ENCODE data around the gene AR.

DNA sequence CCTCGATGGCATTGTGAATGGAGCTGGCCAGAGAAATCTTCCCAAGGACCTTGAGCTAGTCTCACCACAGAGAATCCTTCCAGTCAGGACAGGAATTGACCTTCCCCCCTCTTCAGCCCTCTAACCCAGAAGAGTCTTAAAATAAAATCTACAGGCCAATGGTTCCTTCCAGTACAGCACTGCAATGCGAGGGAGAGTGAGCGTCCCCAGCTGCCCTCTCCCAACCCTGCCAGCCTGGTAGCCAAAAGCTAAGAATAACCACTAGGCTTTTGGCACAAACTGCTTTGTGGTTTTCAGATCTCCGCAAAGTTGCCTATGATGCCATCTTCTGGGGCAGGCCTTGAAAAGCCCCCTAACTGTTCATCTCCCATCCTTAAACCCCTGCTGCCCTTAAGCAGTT lies 175.1 kb downstream of the AR start:
- TF ChIP-seq POLR2A (IDR thresholded peaks at IDR 0.05): no peak
- TF ChIP-seq, protein P1, sequence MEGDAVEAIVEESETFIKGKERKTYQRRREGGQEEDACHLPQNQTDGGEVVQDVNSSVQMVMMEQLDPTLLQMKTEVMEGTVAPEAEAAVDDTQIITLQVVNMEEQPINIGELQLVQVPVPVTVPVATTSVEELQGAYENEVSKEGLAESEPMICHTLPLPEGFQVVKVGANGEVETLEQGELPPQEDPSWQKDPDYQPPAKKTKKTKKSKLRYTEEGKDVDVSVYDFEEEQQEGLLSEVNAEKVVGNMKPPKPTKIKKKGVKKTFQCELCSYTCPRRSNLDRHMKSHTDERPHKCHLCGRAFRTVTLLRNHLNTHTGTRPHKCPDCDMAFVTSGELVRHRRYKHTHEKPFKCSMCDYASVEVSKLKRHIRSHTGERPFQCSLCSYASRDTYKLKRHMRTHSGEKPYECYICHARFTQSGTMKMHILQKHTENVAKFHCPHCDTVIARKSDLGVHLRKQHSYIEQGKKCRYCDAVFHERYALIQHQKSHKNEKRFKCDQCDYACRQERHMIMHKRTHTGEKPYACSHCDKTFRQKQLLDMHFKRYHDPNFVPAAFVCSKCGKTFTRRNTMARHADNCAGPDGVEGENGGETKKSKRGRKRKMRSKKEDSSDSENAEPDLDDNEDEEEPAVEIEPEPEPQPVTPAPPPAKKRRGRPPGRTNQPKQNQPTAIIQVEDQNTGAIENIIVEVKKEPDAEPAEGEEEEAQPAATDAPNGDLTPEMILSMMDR (IDR thresholded peaks at IDR 0.05): no peak
- TF ChIP-seq EP300 (IDR thresholded peaks at IDR 0.05): no peak

All from sigmoid colon (tissue), 4 donors.